HUES48 (cell line): ENCODE data around the gene ARL15.

ENCODE experiments used
- H3K27ac ChIP-seq: one replicate; pipeline ENCODE4 v1.7.0; 2013; ENCODE audit warnings: low read depth, low read length, inconsistent platforms
- H3K27me3 ChIP-seq: 2 replicates; pipeline ENCODE4 v1.6.1; 2013; ENCODE audit warnings: mild to moderate bottlenecking, low read length; ENCODE audit not compliant: control insufficient read depth, insufficient read depth
- H3K36me3 ChIP-seq: 2 replicates; pipeline ENCODE4 v1.6.1; 2013; ENCODE audit warnings: low read length; ENCODE audit not compliant: control insufficient read depth, insufficient read depth
- H3K4me1 ChIP-seq: 2 replicates; pipeline ENCODE4 v1.6.1; 2013; ENCODE audit warnings: mild to moderate bottlenecking, low read length; ENCODE audit not compliant: control insufficient read depth, insufficient read depth
- H3K4me3 ChIP-seq: 2 replicates; pipeline ENCODE4 v1.5.1; 2013; ENCODE audit warnings: mild to moderate bottlenecking, low read depth, low read length
- H3K9ac ChIP-seq: 2 replicates; pipeline ENCODE4 v1.6.1; 2013; ENCODE audit warnings: mild to moderate bottlenecking, low read depth, low read length, moderate library complexity
- H3K9me3 ChIP-seq: 2 replicates; pipeline ENCODE4 v1.6.1; 2013; ENCODE audit warnings: low read length; ENCODE audit not compliant: control insufficient read depth, insufficient read depth

ARL15 gene

DNA sequence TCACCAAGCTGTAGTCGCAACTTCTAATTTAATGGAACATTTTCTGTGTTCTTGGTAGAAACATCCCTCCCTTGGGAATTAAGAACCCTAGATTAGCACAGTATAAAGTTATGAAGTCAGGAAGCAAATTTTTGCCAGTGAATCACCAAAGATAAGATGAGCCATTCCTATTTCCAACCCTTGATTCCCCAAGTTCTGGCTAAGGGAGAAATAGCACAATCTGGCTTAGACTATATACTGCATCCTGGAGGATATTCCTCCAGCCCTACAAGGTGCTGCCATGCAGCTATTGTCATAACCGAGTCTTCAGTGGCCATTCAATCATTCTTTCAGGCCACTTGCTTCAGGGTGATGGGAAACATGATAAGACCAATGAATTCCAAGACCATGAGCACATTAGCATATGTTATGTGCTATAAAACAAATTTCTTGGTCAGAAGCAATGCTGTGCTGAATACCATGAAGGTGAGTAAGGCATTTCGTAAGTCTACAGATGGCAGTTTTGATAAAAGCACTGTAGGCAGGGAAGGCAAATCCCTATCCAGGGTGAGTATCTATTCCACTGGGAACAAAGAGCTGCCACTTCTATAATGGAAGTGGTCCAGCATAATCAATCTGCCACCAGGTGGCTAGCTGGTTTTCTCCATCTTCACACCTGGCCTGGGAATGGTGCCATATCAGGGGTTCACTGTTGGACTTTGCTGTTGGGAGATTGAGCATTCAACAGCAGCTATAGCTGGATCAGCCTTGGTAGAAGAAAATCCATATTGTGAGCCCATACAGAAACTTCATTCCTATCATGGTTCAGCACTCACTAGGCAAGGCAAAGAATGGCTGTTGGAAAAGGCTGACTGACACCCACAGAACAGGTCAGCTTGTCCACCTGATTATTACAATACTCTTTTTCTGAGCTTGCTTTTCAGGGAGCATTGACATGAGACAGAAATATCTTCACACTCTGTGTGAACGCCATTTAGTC lies 19.6 kb upstream of the ARL15 start:
- Histone ChIP-seq H3K27me3 (no peaks in the 10 kb centered on the region), H3K27ac (no peak overlapping the region), H3K4me3 (no peak overlapping the region), H3K9me3 (no peaks in the 10 kb centered on the region), H3K36me3 (no peaks in the 10 kb centered on the region), H3K9ac (no peak overlapping the region), H3K4me1 (peaks cover 11% of the 10 kb centered on the region)

GRCh38 chr5:54326662-54327270 lies 16.4 kb upstream of the ARL15 start:
- Histone ChIP-seq H3K9me3 (no peaks in the 10 kb centered on the region), H3K9ac (no peak overlapping the region), H3K27ac (no peak overlapping the region), H3K4me1 (peaks cover 28% of the 10 kb centered on the region), H3K36me3 (no peaks in the 10 kb centered on the region), H3K27me3 (no peaks in the 10 kb centered on the region), H3K4me3 (no peak overlapping the region)

DNA sequence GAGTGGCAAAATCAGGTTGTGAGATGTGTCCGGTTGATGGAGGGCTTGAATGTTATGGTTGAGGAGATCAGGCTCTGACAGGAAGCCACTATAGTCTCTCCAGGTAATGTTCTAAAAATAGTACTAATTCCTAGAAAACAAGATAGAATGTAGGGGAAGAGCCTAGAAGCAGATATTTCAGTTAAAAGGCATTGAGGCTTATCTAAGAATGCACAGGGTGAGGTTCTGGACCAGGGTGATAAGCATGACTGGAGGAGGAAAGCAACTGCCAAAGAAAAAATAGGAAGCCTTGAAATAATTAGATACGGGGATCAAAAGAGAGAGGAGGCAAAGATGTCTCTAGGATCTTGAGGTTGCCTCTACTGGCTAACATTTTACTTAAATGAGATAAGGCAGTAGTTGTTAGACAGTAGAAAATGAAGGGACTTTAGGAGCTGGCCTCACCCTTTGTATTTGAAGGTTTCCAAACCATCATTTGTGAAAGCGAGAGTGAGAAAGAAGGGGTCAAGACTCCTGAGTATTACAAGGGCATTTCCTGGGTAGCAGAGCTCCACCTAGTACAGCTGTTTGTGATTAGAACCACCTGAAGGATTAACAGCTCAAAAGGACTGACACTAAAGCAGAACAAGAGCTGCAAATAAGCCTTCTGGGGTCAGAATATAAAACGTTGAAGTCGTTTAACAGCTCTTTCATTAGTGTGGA lies 15.4 kb upstream of the ARL15 start:
- H3K9ac ChIP-seq: no peak overlapping the region
- H3K36me3 ChIP-seq: no peaks in the 10 kb centered on the region
- no peak overlapping the region for H3K4me3 ChIP-seq
- no peak overlapping the region for H3K27ac ChIP-seq
- H3K4me1 ChIP-seq: peaks cover 28% of the 10 kb centered on the region
- no peaks in the 10 kb centered on the region for H3K27me3 ChIP-seq
- H3K9me3 ChIP-seq: no peaks in the 10 kb centered on the region

DNA sequence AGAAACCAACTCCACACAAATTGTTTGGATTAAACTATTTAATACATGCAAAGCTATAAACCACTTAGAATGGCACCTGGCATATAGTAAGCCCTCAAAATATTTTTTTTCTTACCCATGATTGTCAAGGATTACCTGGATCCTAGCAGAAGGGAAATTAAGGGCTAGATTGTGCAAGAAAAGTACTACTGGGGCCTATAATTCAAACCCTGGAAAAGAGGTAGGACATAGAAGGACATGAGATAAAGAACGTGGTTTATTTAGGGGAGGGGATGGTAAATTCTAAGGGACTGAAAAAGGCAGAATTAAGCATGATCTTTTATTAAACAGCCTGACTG lies 14.9 kb upstream of the ARL15 start:
- Histone ChIP-seq H3K4me3 (no peak overlapping the region), H3K36me3 (no peaks in the 10 kb centered on the region), H3K9me3 (no peaks in the 10 kb centered on the region), H3K27ac (no peak overlapping the region), H3K27me3 (no peaks in the 10 kb centered on the region), H3K9ac (no peak overlapping the region), H3K4me1 (peaks cover 28% of the 10 kb centered on the region)

DNA sequence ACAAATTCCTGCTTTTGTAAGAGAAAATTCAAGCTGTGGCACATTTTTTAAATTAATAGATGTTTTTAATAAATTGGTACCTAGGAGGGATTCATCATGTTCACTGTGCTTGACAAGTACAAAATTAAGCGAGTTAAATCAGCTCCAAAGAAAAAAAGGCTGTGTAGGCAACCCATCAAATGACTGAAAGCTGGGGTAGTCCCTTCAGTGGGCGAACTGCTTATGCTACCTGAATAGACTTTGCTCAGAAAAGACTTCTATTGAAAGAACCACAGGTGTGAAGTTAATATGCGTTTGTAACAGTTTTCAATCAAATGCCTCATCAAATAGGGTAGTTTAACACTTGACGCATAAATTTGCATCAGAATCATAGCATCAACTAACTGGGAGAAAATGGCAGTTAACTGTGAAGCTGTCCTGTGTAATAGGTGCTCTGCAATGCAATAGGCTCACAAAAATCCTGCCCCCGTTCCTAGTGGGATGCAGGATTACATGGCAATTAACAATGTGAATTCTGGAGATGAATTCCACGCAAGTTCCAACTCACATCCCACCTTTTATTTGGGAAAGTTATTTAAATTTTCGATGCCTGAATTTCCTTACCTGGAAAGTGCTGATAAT lies 14.4 kb upstream of the ARL15 start:
- H3K27me3 ChIP-seq: no peaks in the 10 kb centered on the region
- H3K36me3 ChIP-seq: no peaks in the 10 kb centered on the region
- H3K9ac ChIP-seq: no peak overlapping the region
- no peak overlapping the region for H3K4me3 ChIP-seq
- no peak overlapping the region for H3K27ac ChIP-seq
- H3K4me1 ChIP-seq: peaks cover 28% of the 10 kb centered on the region
- H3K9me3 ChIP-seq: no peaks in the 10 kb centered on the region

GRCh38 chr5:54323495-54323894 lies 13.1 kb upstream of the ARL15 start:
- Histone ChIP-seq H3K4me1 (peaks cover 28% of the 10 kb centered on the region), H3K4me3 (no peak overlapping the region), H3K36me3 (no peaks in the 10 kb centered on the region), H3K9me3 (no peaks in the 10 kb centered on the region), H3K9ac (no peak overlapping the region), H3K27ac (no peak overlapping the region), H3K27me3 (no peaks in the 10 kb centered on the region)

GRCh38 chr5:54320256-54320655 lies 9.9 kb upstream of the ARL15 start:
- H3K27ac ChIP-seq: no peak overlapping the region
- H3K9ac ChIP-seq: no peak overlapping the region
- H3K9me3 ChIP-seq: no peaks in the 10 kb centered on the region
- no peaks in the 10 kb centered on the region for H3K36me3 ChIP-seq
- H3K27me3 ChIP-seq: no peaks in the 10 kb centered on the region
- peaks cover 19% of the 10 kb centered on the region for H3K4me1 ChIP-seq
- H3K4me3 ChIP-seq: no peak overlapping the region

DNA sequence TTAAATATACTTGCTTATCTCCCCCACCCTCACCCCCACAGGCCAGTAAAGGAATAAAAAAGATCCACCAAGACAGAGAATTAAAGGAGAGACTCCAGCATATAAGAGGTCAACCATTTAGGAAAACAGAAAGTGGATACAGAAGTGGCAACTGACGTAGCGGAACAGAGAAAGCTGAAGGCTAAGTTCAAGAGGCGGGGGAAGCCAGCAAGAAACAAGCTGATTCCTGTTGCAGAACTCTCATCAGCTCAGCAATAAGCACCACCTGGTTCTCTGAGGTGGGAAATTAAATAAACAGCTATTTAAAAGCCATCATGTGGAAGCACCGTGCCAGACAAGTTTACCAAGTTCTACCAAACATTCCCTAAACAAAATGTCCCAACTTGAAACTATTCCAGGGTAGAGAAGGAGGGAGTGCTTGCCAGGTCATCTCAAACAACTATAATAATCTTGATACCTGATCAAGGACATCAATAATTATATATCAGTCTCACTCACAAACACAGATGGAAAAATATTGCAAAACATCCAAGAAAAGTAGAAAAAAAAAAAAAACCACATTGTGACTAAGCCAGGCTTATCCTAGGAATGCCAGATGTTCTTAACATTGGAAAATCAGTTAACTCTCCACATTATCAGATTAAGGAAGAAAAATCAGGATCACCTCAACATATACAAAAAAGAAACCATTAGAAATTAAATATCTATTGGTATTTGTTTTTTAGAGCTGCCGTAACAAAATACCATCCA lies 7.3 kb upstream of the ARL15 start:
- no peaks in the 10 kb centered on the region for H3K4me1 ChIP-seq
- no peak overlapping the region for H3K4me3 ChIP-seq
- no peaks in the 10 kb centered on the region for H3K9me3 ChIP-seq
- 0 out of 2 replicates have a peak, but pooled peaks cover 4% of the 10 kb centered on the region for H3K27me3 ChIP-seq
- no peaks in the 10 kb centered on the region for H3K36me3 ChIP-seq
- no peak overlapping the region for H3K9ac ChIP-seq
- no peak overlapping the region for H3K27ac ChIP-seq

DNA sequence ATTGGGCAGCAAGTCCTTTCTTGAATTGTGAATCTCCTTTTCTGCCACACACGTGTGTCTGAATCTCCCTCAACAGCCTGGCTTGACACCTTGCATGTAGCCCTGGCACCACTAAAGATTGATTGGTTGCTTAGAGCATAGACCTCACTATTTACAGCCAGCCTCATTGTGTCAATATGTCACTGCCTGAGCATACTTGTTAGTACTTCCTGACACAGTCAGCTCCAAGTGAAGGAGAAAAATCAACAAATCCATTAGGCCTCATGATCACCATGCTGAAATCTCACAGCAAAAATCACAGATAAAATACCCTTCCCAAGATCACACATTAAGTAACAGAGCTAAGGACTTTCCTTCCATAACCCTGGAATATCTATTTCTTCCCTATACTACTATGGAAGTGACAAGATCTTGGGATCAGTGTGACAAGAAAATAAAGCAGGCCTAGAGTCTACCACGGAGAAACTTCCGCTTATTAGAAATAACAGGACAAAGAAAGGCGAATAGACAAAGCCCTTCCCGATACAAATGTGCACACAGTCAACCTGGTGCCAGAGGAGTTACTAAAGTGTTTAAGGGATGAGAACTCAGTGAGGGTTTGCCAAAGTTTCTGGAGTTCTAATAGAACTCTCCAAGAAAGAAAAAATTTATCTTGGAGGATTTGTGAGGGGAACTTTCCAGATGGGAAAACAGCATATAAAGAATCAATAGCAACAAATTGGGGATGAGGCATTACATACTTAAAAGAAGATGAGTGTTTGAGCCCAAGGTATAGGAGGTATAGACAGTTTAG lies 5.6 kb upstream of the ARL15 start:
- H3K27me3 ChIP-seq: peaks cover 19% of the 10 kb centered on the region
- no peak overlapping the region for H3K9ac ChIP-seq
- no peaks in the 10 kb centered on the region for H3K36me3 ChIP-seq
- H3K27ac ChIP-seq: no peak overlapping the region
- no peak overlapping the region for H3K4me3 ChIP-seq
- no peaks in the 10 kb centered on the region for H3K4me1 ChIP-seq
- no peaks in the 10 kb centered on the region for H3K9me3 ChIP-seq
